Stimulated activated CD4-positive, alpha-beta T cell treated with anti-CD3 and anti-CD28 coated beads, TNF-alpha, amount 100 ng/mL, for 1 hour (primary cell): Measurements from ENCODE around the gene PDGFRB.

ENCODE experiments used
- DNase-seq, 3 donors: peaks; one replicate each; pipeline ENCODE4 v3.0.0-alpha.2; 2020; ENCODE audit warnings: low read depth in 3 of 3, low spot score in 1 of 3

PDGFRB gene

DNA sequence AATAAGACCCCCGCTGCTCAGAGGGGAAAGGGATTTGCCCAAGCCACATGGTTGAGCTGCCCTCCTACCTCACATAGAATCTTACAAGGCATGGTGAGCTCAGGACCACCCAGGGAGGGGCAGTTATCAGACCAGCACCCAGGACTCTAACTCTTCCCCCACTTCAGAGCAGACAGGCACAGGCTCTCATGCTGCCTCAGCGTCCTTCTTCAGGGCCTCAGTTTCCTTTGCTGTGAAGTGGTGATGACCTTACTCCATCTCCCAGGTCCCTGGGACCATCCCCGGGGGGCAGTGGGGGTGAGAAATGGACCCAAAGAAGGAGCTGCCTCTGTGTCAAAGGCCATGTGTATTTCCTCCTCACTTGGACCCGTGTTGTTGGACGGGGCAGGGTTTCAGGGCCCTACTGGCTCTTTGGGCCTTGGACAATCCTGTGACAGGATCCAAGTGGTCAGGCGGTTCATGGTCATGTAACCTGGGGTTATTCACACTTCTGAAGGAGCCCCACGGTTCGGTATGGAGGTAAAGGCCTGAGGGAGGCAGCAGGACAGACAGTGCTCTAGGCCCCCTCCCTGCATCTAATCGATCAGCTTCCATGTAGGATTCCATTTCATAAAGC lies 37.6 kb downstream of the PDGFRB start:
- no peak for DNase-seq

DNA sequence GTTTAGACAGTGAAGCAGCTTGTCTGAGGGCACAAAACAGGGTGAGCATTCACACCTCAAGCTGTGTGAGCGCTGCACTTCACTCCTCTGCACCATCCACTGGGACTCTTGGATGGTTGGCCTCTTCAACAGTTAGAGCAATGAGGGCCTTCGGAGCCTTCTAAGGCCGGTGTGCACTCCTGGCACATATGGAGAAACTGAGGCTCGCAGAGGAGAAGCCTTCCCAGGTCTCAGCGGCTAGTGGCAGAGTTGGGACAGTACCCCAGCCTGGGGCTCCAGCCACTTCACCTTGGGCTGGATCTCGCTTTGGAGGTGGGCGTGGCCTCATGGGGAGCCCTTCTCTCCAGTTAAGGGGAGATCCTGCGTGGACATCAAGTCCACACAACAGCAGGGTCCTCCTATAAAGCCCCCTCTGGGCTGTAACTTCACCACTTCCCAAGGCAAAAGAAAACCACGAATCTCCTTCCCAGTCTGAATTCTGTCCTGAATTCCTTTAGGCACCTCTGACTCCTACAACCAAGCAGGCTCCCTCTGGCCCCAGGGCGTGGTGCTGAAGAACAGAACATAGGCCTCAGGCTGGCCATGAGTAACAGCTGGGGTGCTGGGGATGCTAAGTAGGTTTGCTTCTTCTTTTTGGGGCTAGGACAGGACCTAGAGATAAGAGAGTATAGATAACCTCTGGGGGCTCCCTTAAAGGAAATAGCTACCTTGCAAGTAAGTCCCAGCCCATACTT lies 38.8 kb downstream of the PDGFRB start:
- DNase-seq, result no peak

GRCh38 chr5:150114773-150115408 lies 40.8 kb downstream of the PDGFRB start:
- no peak for DNase-seq

DNA sequence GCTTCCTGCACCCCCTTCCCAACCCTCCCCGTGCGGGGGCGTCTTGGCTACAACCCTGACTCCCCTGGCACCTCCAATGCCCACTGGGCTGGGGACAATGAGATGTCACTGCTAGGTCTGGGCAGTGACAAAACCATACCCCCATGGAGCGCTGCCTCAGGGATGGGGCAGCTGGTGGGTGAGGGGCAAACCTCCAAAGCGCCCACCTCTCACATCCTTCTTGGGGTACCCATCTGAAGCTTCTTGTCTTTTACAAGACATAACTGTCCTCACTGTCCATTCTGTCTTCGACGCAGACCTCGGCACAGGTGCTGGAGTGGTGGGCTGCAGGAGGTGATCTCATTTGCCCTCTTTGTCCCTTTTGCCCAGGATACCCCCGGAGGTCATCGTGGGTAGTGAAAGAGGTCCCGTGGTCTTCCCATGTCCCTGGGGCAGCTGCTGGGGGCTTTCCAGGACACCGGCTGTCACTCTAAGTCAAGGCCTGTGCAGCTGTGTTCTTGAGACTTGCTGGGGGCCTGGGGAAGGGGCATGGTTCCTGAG lies 41.5 kb downstream of the PDGFRB start:
- no peak for DNase-seq

GRCh38 chr5:150113047-150113744 lies 42.4 kb downstream of the PDGFRB start:
- DNase-seq, result no peak

- DNase-seq, result no peak
These were observed 43.2 kb downstream of the PDGFRB start for GRCh38 chr5:150112201-150113046.

DNA sequence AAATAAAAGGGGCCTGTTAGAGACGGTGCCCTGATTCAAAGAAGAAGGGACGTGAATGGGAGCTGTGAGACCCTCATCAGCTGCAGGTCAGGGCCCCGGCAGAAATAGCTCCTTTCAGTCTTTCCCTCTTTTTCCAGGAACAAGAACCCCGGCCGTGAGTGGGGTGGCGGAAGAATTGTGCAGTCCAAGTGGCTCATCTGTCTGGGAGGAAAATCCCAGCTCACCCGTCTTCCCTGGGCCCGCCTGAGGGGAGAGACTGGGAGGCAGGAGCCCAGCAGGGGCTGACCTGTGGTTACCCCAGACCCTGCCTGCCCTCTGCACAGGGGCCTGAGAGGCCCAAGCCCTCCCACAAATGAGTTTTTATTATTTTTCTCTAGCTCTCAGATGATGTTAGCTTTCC lies 44.5 kb downstream of the PDGFRB start:
- no peak for DNase-seq

DNA sequence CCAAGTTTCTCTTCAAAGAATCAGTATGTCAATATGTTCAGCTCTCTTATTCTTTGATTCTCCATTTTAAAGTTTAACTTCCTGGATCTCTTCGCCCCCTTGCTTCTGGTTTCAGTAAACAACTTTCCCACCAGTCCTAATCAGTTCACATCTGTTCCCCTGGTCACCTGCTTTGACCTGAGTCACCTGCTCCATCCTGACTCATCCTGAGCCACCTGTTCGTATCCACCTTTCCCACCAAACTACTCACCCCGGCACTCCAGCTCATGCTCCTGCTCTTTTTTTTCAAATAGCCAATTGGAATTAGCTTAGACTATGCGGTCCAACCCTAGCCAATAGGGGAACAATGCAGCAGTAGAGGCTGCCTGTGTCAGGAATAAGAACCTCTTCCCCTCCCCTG lies 45.7 kb downstream of the PDGFRB start:
- DNase-seq, result no peak

- DNase-seq, result no peak
These were observed 46.7 kb downstream of the PDGFRB start for GRCh38 chr5:150108711-150109514.

GRCh38 chr5:150107909-150108447 lies 47.7 kb downstream of the PDGFRB start:
- no peak for DNase-seq

DNA sequence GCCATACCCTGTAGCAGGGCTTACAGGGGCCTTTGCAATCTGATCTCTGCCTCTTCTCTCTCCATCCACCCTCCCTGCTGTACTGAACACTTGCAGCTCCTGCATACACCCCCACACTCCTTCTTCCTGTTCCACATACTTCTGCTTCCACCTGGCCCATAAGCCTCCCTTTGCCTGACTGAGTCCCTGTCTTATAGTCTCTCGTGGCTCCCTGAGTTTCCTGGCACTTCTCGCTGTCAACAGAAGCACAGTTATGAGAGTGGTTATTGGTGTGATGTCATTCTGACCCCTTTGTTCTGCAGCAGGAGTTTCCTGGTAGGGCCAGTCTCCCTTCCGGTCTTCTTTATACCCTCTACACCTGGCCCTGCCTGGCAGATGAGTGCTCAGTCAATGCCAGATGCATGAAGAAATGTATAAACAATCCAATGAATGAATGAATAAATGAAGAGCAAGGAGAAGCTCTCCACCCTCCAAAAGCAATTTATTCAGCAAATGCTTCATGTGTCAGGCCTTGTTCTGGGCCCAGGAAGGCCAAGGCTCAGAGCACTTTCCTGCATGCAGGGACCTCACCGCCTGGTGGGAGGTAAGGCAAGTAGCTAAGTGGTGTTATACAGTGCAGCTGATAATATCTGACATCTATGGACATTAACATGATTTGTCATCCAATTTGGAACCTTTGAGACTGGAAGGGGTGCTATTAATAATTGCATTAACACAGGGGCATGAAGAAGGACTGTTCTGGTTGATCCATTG lies 48.8 kb downstream of the PDGFRB start:
- DNase-seq, result no peak

- DNase-seq, result no peak
These were observed 49.6 kb downstream of the PDGFRB start for GRCh38 chr5:150105928-150106615.

GRCh38 chr5:150104550-150104870 lies 51.1 kb downstream of the PDGFRB start:
- no peak for DNase-seq

GRCh38 chr5:150103678-150104549 lies 51.7 kb downstream of the PDGFRB start:
- DNase-seq, result no peak

DNA sequence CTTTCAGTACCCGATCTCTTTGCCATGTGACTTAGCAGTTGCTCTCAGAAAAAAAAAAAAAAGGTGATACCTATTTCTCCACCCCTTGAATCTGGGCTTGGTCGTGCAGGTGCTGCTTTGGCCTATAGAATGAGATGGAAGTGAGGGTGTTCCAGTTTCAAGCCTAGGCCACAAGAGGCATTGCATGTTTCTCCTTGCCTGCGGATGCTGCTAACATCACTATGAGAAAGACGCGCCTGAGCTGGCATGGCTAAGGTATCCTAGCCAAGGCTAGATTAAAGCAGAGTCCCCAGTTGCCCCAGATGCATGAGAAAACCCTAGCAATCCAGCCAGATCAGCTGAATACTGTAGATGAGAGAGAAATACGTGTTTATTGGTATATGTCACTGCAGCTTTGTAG lies 54.6 kb downstream of the PDGFRB start:
- DNase-seq, result no peak

DNA sequence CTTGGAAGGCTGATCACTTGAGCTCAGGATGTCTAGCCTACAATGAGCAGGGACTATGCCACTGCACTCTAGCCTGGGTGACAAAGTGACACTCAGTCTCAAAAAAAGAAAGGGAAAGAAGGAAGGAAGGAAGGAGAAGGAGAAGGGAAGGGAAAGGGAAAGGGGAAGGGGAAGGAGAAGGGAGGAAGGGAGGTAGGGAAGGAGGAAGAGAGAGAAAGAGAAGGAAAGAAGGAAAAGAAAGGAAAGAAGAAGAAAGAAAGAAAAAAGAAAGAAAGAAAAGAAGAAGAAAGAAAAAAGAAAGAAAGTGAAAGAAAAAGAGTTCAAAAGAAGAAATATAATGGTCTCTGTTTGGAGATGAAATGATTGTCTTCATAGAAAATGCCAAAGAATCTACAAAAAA lies 58.5 kb downstream of the PDGFRB start:
- no peak for DNase-seq

- no peak for DNase-seq
These were observed 63.4 kb downstream of the PDGFRB start for GRCh38 chr5:150092159-150092787.
